ENCODE data around the gene PTPRN2.

DNA sequence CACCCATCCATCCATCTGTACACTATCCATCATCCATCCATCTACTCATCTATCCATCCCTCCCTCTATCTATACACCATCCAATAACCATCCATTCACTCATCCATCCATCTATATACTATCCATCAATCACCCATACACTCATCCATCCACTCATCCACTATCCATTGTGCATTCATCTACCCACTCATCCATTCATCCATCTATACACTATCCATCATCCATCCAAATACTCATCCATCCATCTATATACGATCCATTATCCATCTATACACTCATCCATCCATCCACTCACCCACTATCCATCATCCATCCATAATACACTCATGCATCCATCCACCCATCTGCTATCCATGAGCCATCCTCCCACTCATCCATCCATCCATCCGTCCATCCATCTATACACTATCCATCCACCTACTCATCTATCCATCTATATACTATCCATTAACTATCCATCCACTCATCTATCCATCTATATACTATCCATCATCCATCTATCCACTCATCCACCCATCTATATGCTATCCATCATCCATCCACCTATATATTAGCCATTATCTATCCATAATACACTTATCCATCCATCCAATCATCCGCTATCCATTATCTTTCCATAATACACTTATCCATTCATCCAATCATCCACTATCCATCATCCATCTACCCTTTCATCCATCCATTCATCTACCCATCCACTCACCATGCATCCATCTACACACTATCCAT lies 765.5 kb downstream of the PTPRN2 start:
- TF ChIP-seq, protein P1, sequence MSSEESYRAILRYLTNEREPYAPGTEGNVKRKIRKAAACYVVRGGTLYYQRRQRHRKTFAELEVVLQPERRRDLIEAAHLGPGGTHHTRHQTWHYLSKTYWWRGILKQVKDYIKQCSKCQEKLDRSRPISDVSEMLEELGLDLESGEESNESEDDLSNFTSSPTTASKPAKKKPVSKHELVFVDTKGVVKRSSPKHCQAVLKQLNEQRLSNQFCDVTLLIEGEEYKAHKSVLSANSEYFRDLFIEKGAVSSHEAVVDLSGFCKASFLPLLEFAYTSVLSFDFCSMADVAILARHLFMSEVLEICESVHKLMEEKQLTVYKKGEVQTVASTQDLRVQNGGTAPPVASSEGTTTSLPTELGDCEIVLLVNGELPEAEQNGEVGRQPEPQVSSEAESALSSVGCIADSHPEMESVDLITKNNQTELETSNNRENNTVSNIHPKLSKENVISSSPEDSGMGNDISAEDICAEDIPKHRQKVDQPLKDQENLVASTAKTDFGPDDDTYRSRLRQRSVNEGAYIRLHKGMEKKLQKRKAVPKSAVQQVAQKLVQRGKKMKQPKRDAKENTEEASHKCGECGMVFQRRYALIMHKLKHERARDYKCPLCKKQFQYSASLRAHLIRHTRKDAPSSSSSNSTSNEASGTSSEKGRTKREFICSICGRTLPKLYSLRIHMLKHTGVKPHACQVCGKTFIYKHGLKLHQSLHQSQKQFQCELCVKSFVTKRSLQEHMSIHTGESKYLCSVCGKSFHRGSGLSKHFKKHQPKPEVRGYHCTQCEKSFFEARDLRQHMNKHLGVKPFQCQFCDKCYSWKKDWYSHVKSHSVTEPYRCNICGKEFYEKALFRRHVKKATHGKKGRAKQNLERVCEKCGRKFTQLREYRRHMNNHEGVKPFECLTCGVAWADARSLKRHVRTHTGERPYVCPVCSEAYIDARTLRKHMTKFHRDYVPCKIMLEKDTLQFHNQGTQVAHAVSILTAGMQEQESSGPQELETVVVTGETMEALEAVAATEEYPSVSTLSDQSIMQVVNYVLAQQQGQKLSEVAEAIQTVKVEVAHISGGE (CRISPR knock-in tag; IDR thresholded peaks at IDR 0.05): no peak
- TF ChIP-seq ZNF76 (CRISPR knock-in tag; IDR thresholded peaks at IDR 0.05; ENCODE audit: borderline replicate concordance) (no peak), SMC3 (conservative IDR thresholded peaks at IDR 0.05; ENCODE audit: insufficient read depth, low read depth, low read length) (no peak), ASH1L (IDR thresholded peaks at IDR 0.05; ENCODE audit: borderline replicate concordance, low read depth, partially characterized antibody) (no peak)
- TF ChIP-seq, protein P2, sequence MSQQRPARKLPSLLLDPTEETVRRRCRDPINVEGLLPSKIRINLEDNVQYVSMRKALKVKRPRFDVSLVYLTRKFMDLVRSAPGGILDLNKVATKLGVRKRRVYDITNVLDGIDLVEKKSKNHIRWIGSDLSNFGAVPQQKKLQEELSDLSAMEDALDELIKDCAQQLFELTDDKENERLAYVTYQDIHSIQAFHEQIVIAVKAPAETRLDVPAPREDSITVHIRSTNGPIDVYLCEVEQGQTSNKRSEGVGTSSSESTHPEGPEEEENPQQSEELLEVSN (IDR thresholded peaks at IDR 0.05; ENCODE audit: borderline replicate concordance in 1 of 2, extremely low read depth in 1 of 2, insufficient read depth in 1 of 2, insufficient read length in 1 of 2, low read depth in 1 of 2, low read length in 1 of 2, poor library complexity in 1 of 2, severe bottlenecking in 1 of 2): no peak
- TF ChIP-seq, protein P3, sequence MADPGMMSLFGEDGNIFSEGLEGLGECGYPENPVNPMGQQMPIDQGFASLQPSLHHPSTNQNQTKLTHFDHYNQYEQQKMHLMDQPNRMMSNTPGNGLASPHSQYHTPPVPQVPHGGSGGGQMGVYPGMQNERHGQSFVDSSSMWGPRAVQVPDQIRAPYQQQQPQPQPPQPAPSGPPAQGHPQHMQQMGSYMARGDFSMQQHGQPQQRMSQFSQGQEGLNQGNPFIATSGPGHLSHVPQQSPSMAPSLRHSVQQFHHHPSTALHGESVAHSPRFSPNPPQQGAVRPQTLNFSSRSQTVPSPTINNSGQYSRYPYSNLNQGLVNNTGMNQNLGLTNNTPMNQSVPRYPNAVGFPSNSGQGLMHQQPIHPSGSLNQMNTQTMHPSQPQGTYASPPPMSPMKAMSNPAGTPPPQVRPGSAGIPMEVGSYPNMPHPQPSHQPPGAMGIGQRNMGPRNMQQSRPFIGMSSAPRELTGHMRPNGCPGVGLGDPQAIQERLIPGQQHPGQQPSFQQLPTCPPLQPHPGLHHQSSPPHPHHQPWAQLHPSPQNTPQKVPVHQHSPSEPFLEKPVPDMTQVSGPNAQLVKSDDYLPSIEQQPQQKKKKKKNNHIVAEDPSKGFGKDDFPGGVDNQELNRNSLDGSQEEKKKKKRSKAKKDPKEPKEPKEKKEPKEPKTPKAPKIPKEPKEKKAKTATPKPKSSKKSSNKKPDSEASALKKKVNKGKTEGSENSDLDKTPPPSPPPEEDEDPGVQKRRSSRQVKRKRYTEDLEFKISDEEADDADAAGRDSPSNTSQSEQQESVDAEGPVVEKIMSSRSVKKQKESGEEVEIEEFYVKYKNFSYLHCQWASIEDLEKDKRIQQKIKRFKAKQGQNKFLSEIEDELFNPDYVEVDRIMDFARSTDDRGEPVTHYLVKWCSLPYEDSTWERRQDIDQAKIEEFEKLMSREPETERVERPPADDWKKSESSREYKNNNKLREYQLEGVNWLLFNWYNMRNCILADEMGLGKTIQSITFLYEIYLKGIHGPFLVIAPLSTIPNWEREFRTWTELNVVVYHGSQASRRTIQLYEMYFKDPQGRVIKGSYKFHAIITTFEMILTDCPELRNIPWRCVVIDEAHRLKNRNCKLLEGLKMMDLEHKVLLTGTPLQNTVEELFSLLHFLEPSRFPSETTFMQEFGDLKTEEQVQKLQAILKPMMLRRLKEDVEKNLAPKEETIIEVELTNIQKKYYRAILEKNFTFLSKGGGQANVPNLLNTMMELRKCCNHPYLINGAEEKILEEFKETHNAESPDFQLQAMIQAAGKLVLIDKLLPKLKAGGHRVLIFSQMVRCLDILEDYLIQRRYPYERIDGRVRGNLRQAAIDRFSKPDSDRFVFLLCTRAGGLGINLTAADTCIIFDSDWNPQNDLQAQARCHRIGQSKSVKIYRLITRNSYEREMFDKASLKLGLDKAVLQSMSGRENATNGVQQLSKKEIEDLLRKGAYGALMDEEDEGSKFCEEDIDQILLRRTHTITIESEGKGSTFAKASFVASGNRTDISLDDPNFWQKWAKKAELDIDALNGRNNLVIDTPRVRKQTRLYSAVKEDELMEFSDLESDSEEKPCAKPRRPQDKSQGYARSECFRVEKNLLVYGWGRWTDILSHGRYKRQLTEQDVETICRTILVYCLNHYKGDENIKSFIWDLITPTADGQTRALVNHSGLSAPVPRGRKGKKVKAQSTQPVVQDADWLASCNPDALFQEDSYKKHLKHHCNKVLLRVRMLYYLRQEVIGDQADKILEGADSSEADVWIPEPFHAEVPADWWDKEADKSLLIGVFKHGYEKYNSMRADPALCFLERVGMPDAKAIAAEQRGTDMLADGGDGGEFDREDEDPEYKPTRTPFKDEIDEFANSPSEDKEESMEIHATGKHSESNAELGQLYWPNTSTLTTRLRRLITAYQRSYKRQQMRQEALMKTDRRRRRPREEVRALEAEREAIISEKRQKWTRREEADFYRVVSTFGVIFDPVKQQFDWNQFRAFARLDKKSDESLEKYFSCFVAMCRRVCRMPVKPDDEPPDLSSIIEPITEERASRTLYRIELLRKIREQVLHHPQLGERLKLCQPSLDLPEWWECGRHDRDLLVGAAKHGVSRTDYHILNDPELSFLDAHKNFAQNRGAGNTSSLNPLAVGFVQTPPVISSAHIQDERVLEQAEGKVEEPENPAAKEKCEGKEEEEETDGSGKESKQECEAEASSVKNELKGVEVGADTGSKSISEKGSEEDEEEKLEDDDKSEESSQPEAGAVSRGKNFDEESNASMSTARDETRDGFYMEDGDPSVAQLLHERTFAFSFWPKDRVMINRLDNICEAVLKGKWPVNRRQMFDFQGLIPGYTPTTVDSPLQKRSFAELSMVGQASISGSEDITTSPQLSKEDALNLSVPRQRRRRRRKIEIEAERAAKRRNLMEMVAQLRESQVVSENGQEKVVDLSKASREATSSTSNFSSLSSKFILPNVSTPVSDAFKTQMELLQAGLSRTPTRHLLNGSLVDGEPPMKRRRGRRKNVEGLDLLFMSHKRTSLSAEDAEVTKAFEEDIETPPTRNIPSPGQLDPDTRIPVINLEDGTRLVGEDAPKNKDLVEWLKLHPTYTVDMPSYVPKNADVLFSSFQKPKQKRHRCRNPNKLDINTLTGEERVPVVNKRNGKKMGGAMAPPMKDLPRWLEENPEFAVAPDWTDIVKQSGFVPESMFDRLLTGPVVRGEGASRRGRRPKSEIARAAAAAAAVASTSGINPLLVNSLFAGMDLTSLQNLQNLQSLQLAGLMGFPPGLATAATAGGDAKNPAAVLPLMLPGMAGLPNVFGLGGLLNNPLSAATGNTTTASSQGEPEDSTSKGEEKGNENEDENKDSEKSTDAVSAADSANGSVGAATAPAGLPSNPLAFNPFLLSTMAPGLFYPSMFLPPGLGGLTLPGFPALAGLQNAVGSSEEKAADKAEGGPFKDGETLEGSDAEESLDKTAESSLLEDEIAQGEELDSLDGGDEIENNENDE (IDR thresholded peaks at IDR 0.05; ENCODE audit: low read depth, low read length): no peak
